Ecto neural progenitor cell (in vitro differentiated cells): Measurements from ENCODE around the gene OR14I1.
"Not testable (repeated sequence)": the region's sequence is repeated elsewhere in the genome, so short reads cannot be mapped to it uniquely, and the experiment has no call there.

Experiments
- DNase-seq: peaks from one replicate; pipeline ENCODE4 v3.0.0-alpha.2; 2018; ENCODE audit warnings: low spot score

OR14I1 gene

GRCh38 chr1:248686815-248687214 lies 15.8 kb downstream of the OR14I1 start:
- no peak for DNase-seq

GRCh38 chr1:248681651-248682050 lies 20.9 kb downstream of the OR14I1 start:
- DNase-seq, result no peak

- no peak for DNase-seq
Measured at GRCh38 chr1:248670003-248670402, 32.6 kb downstream of the OR14I1 start.

- not testable (repeated sequence) for DNase-seq
Measured at GRCh38 chr1:248663453-248664328, 38.9 kb downstream of the OR14I1 start.

DNA sequence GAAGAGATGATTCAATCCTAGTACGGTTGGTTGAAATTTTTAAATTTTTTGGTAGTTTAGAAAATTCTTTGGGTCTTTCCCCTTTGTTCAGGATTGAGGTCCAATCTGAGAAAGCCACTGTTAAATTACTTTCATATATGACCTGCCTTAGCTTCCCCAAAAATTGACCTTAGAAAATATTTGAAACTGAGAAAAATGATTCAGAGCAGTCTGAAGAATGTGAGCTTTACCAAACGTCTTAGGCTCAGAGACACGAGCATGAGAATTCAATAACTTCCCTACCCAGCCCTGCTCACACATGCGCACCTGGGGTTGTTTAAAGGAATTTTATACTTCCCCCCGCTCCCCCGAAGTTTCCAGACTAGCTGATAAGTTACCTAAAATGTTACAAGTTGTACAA lies 45.8 kb downstream of the OR14I1 start:
- DNase-seq, result not testable (repeated sequence)

GRCh38 chr1:248655354-248655753 lies 47.2 kb downstream of the OR14I1 start, which contains the start of gene OR2T27:
TSS of gene OR2T27 (minus strand) at chr1:248655528. CDS start at chr1:248650884, 4,644 bp downstream.
- not testable (repeated sequence) for DNase-seq
